Measurements from ENCODE around the gene INPP5F. TPM values are rescaled to one million over a fixed set of nuclear protein-coding genes. Genes with fewer than 3 reads are reported as not detected.
A peak's percentile ranks its signal among the peaks of the same experiment; 100 is the strongest.

INPP5F gene
- total RNA-seq, 1 donor from 2014 or later, result 47.4 TPM

DNA sequence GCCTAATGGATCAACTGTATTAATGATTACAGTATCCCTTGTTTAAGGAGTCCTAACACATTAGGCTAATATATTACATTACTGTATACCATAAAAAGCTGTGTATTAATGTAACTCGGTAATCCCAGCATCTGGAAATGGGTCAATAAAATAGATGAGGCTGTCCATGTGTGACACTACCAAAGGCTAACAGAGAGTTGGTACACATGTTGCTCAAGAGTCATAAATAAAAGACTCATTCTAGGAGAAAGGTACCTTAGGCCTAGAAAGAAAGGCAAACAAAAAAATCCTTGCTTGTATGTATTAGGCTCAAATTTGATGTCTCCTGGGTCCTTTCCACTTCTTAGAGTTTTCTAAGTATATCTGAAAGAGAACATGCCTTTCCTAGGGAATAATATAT lies 132.2 kb downstream of the INPP5F start:
- TF ChIP-seq, protein P1, sequence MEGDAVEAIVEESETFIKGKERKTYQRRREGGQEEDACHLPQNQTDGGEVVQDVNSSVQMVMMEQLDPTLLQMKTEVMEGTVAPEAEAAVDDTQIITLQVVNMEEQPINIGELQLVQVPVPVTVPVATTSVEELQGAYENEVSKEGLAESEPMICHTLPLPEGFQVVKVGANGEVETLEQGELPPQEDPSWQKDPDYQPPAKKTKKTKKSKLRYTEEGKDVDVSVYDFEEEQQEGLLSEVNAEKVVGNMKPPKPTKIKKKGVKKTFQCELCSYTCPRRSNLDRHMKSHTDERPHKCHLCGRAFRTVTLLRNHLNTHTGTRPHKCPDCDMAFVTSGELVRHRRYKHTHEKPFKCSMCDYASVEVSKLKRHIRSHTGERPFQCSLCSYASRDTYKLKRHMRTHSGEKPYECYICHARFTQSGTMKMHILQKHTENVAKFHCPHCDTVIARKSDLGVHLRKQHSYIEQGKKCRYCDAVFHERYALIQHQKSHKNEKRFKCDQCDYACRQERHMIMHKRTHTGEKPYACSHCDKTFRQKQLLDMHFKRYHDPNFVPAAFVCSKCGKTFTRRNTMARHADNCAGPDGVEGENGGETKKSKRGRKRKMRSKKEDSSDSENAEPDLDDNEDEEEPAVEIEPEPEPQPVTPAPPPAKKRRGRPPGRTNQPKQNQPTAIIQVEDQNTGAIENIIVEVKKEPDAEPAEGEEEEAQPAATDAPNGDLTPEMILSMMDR (conservative IDR thresholded peaks at IDR 0.05), result no peak
- peaks cover 15% of the 10 kb centered on the region for H3K36me3 Mint-ChIP-seq
- no peak for DNase-seq (ENCODE audit: extremely low spot score, unreplicated experiment)
- H3K27me3 Mint-ChIP-seq, result no peaks in the 10 kb centered on the region
- peaks cover 8% of the 10 kb centered on the region for H3K4me1 Mint-ChIP-seq (ENCODE audit: unreplicated experiment)
- no peak overlapping the region for H3K27ac Mint-ChIP-seq
- no peak overlapping the region for H3K4me3 Mint-ChIP-seq
- no peaks in the 10 kb centered on the region for H3K9me3 Mint-ChIP-seq

DNA sequence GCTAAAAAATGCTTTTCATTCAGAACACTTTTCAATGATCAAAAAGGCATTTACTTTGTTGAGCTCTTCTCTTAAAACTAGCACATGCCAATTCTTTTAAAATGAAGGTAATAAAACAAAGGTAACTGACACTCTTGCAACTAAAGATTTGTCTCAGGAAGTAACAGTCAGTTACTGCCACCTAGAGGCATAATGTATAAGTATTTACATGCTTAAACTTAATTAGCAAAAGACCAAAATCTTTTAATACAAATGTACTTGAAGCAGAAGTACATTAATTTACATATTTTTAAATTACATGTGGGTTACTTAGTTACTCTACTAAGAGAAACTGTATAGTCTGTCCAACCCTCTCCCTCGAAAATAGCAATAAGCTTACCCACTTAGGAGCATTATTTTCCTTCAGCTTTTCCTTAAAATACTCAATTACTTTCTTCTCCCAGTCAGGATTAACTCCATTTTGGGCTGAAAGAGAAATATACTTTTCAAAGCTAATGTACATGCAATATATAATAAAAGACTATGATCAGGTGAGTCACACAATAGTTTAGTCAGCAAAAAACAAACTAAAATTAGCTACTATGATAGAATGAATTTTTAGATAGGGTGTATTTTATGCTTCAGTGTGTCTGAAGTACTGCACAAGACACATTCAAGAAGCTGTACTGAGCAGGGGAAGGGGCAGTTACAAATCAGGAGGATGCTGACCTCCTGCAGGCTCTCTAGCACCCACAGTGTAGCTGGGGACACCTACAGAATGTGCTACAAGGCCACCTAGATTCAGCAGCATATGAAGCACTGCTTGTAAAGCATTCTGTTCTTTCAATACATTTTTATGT lies 133.8 kb downstream of the INPP5F start:
- H3K4me1 Mint-ChIP-seq (ENCODE audit: unreplicated experiment), result peaks cover 8% of the 10 kb centered on the region
- H3K4me3 Mint-ChIP-seq, result no peak overlapping the region
- H3K27me3 Mint-ChIP-seq, result no peaks in the 10 kb centered on the region
- peaks cover 21% of the 10 kb centered on the region for H3K36me3 Mint-ChIP-seq
- DNase-seq (ENCODE audit: extremely low spot score, unreplicated experiment), result no peak
- TF ChIP-seq, protein P1 (conservative IDR thresholded peaks at IDR 0.05), result peak; percentile 83
- no peak overlapping the region for H3K27ac Mint-ChIP-seq
- H3K9me3 Mint-ChIP-seq, result no peaks in the 10 kb centered on the region

DNA sequence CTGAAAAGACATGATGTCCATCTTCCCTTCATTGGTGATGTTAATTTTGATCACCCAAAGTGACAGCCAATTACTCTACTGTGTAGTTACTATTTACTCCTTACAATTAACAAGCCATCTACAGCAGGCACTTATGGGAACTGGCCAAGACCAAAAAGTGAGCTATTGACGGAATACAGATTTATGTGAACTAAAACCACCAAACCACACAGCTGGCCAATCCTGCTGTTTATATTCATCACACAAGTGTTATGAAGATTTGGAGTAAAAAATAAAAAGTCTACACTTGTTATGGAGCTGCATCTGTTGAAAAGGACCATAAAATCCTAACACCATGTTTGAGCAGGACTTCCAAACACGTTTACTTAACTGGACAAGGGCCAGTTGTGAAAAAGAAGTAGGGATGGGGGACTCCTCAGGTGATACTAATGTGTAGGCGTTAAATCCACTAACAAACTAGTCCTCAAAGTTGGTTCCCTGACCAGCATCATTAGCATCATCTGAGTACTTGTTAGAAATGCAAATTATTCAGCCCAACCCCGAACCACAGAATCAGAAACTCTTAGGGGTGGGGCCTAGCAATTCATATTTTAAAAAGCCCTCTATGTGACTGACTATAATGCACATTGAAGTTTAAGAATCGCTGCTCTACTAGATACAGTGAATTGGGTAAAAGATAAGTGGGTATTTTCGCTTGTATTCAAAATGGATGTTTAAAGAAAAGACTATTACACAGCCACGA lies 135.2 kb downstream of the INPP5F start:
- Mint-ChIP-seq H3K27me3 (no peaks in the 10 kb centered on the region), H3K27ac (no peak overlapping the region), H3K9me3 (peaks cover 3% of the 10 kb centered on the region), H3K36me3 (peaks cover 29% of the 10 kb centered on the region), H3K4me1 (ENCODE audit: unreplicated experiment) (peaks cover 8% of the 10 kb centered on the region), H3K4me3 (no peak overlapping the region)
- no peak for DNase-seq (ENCODE audit: extremely low spot score, unreplicated experiment)
- TF ChIP-seq, protein P1 (conservative IDR thresholded peaks at IDR 0.05), result no peak

DNA sequence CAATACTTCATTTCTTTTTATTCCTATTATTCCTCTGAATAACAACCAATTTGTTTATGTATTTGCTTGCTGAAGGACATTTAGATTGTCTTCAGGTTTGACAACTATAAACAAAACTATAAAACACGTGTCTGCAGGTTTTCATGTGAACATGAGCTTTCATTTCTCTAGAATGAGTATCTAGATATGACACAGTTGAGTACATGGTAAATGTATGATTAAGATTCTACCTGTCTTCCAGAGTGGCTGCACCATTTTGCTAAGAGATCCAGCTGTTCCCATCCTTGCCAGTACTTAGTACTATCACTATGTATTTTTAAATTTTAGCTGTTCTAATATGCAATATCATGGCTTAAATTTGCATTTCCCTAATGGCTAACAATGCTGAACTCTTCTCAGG lies 136.7 kb downstream of the INPP5F start:
- TF ChIP-seq, protein P1 (conservative IDR thresholded peaks at IDR 0.05), result no peak
- peaks cover 8% of the 10 kb centered on the region for H3K4me1 Mint-ChIP-seq (ENCODE audit: unreplicated experiment)
- H3K27ac Mint-ChIP-seq, result no peak overlapping the region
- H3K36me3 Mint-ChIP-seq, result peaks cover 26% of the 10 kb centered on the region
- peaks cover 4% of the 10 kb centered on the region for H3K9me3 Mint-ChIP-seq
- no peak overlapping the region for H3K4me3 Mint-ChIP-seq
- H3K27me3 Mint-ChIP-seq, result no peaks in the 10 kb centered on the region
- no peak for DNase-seq (ENCODE audit: extremely low spot score, unreplicated experiment)

DNA sequence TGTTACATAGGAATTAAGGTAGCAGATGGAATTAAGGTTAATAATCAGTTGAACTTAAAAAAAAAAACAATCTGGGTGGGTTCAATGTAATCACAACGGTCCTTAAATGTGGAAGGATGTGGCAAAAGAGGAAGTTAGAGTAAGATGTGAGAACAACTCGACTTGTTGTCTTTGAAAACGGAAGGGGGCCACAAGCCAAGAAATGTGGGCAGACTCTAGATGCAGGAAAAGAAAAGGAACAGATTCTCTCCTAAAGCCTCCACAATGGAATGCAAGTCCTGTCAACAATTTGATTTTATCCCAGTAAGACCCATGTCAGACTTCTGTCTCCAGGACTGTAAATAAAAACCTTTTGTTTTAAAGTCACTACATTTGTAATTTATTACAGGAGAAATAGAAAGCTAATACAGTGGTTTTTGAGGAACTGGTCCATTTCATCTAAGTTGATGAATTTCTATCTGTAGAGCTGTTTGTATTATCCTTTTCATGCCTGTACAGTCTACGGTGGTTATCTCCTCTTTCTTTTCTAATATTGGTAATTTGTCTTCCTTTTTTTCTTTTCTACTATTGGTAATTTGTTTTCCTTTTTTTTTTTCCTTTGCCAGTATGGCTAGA lies 138.2 kb downstream of the INPP5F start:
- peaks cover 15% of the 10 kb centered on the region for H3K4me1 Mint-ChIP-seq (ENCODE audit: unreplicated experiment)
- H3K4me3 Mint-ChIP-seq, result no peak overlapping the region
- no peak for DNase-seq (ENCODE audit: extremely low spot score, unreplicated experiment)
- TF ChIP-seq, protein P1 (conservative IDR thresholded peaks at IDR 0.05), result no peak
- peaks cover 29% of the 10 kb centered on the region for H3K36me3 Mint-ChIP-seq
- no peaks in the 10 kb centered on the region for H3K27me3 Mint-ChIP-seq
- H3K9me3 Mint-ChIP-seq, result peaks cover 4% of the 10 kb centered on the region
- H3K27ac Mint-ChIP-seq, result no peak overlapping the region

Measured in type B pancreatic cell (in vitro differentiated cells).